HG03103 (cell line): ENCODE measurements around the gene SLC24A3.
A peak's percentile ranks its signal among the peaks of the same experiment; 100 is the strongest.

Experiments
- ATAC-seq: cut with Tn5 transposase; IDR thresholded peaks from one replicate; pipeline ENCODE4 v1.9.1; 2021; ENCODE audit warnings: low read depth; ENCODE audit not compliant: unreplicated experiment

Gene SLC24A3

GRCh38 chr20:19335916-19336315 lies 123.5 kb downstream of the SLC24A3 start:
- ATAC-seq, result no peak

- ATAC-seq, result no peak
Measured at GRCh38 chr20:19336631-19337030, 124.2 kb downstream of the SLC24A3 start.

GRCh38 chr20:19338380-19338779 lies 125.9 kb downstream of the SLC24A3 start:
- ATAC-seq, result no peak

- no peak for ATAC-seq
Measured at GRCh38 chr20:19338960-19339359, 126.5 kb downstream of the SLC24A3 start.

GRCh38 chr20:19341348-19342053 lies 129.1 kb downstream of the SLC24A3 start:
- no peak for ATAC-seq

GRCh38 chr20:19344341-19344740 lies 131.9 kb downstream of the SLC24A3 start:
- ATAC-seq, result no peak

GRCh38 chr20:19347943-19348456 lies 135.6 kb downstream of the SLC24A3 start:
- ATAC-seq, result peak; percentile 67

GRCh38 chr20:19348582-19348981 lies 136.1 kb downstream of the SLC24A3 start:
- ATAC-seq, result no peak

- no peak for ATAC-seq
Measured at GRCh38 chr20:19349879-19350278, 137.4 kb downstream of the SLC24A3 start.

GRCh38 chr20:19351542-19351941 lies 139.1 kb downstream of the SLC24A3 start:
- no peak for ATAC-seq

- ATAC-seq, result no peak
Measured at GRCh38 chr20:19354950-19355349, 142.5 kb downstream of the SLC24A3 start.

- no peak for ATAC-seq
Measured at GRCh38 chr20:19361790-19362189, 149.3 kb downstream of the SLC24A3 start.

- no peak for ATAC-seq
Measured at GRCh38 chr20:19363476-19363875, 151.0 kb downstream of the SLC24A3 start.

GRCh38 chr20:19367591-19367990 lies 155.1 kb downstream of the SLC24A3 start:
- ATAC-seq, result no peak

GRCh38 chr20:19368351-19368750 lies 155.9 kb downstream of the SLC24A3 start:
- ATAC-seq, result no peak

GRCh38 chr20:19370076-19371075 lies 157.9 kb downstream of the SLC24A3 start:
- no peak for ATAC-seq

- ATAC-seq, result no peak
Measured at GRCh38 chr20:19371112-19371511, 158.7 kb downstream of the SLC24A3 start.

GRCh38 chr20:19374216-19374615 lies 161.8 kb downstream of the SLC24A3 start:
- ATAC-seq, result no peak

GRCh38 chr20:19375395-19375794 lies 163.0 kb downstream of the SLC24A3 start:
- no peak for ATAC-seq

GRCh38 chr20:19375801-19376200 lies 163.4 kb downstream of the SLC24A3 start:
- ATAC-seq, result no peak
